Kidney (tissue), 14 donors: ENCODE measurements around the gene GFOD1. TPM values are rescaled to one million over a fixed set of nuclear protein-coding genes. Genes with fewer than 3 reads are reported as not detected.

Source experiments
- DNase-seq, 5 donors: peaks; one replicate each; pipeline ENCODE4 v3.0.0-alpha.2; 2013 to 2020
- FAIRE-seq: peaks from 2 replicates; lab custom pipeline; 2012; peaks lifted over from hg19 to GRCh38; lab: Jason Lieb, UNC
- H3K27ac ChIP-seq, 2 donors: one replicate each; pipeline ENCODE4 v1.7.0; 2013; ENCODE audit warnings: low read depth in 2 of 2, low read length in 2 of 2, inconsistent platforms in 1 of 2
- H3K27me3 ChIP-seq: one replicate; pipeline ENCODE4 v1.7.1; 2013; ENCODE audit warnings: low read length, inconsistent platforms; ENCODE audit not compliant: control insufficient read depth, insufficient read depth
- H3K36me3 ChIP-seq, 3 donors: one replicate each; pipeline versions ENCODE4 v1.7.0 to v1.7.1; 2013; ENCODE audit warnings: low read length in 3 of 3, control low read depth in 1 of 3, inconsistent platforms in 1 of 3; ENCODE audit not compliant: insufficient read depth in 3 of 3, control insufficient read depth in 2 of 3
- H3K4me1 ChIP-seq, 3 donors: one replicate each; pipeline versions ENCODE4 v1.7.0 to v1.7.1; 2013; ENCODE audit warnings: low read length in 3 of 3, inconsistent platforms in 1 of 3, low read depth in 1 of 3; ENCODE audit not compliant: control insufficient read depth in 2 of 3, insufficient read depth in 2 of 3
- H3K4me3 ChIP-seq, 3 donors: one replicate each; pipeline versions ENCODE4 v1.7.0 to v1.8.1; 2013; ENCODE audit warnings: low read length in 3 of 3, control low read depth in 1 of 3, inconsistent platforms in 1 of 3
- H3K9ac ChIP-seq, 3 donors: one replicate each; pipeline versions ENCODE4 v1.7.0 to v1.7.1; 2013; ENCODE audit warnings: low read length in 3 of 3, control low read depth in 1 of 3, inconsistent platforms in 1 of 3
- H3K9me3 ChIP-seq, 3 donors: one replicate each; pipeline versions ENCODE4 v1.7.0 to v1.7.1; 2013; ENCODE audit warnings: low read length in 3 of 3, control low read depth in 1 of 3, inconsistent platforms in 1 of 3; ENCODE audit not compliant: control insufficient read depth in 2 of 3, insufficient read depth in 1 of 3
- intact Hi-C: fragments of 100-400 bp; cut with DNase I; formaldehyde crosslinking; loops from one replicate; pipeline ENCODE4 v1.11.1; 2022
- polyA plus RNA-seq: library from polyadenylated mRNA; stranded (reverse); fragments of 350-450 nt; fragmentation: Illumina TruSeq; extraction: RNeasy Lipid Tissue Mini Kit (QIAGEN cat#74804); gene quantifications from one replicate; pipeline ENCODE4 v1.2.3, GENCODE V29; 2014; ENCODE audit warnings: low read depth, low replicate concordance; ENCODE audit not compliant: insufficient read depth
- total RNA-seq: library from RNA; stranded (reverse); fragmentation: NEBNext Ultra II Directional; extraction: Animal tissue kit (Norgen Biotek cat#: 25700); gene quantifications from one replicate; pipeline ENCODE4 v1.2.1, GENCODE V29; 2021
- TF ChIP-seq, protein P1 (sequence below): IDR thresholded peaks from 3 replicates; pipeline ENCODE4 v1.5.1; 2012; ENCODE audit warnings: mild to moderate bottlenecking, moderate library complexity, borderline replicate concordance; ENCODE audit not compliant: insufficient read depth; ENCODE audit errors: extremely low read depth
- donor health status: control.
- donor health status: control.
- donor health status: control.
- donor health status: control.
- donor health status: control.
- donor health status: DM: yes; HTN: yes; CAD: no.
- donor health status: Normal renal cell carcinoma (clear cell type).

GFOD1 gene
- total and polyA plus RNA-seq, 2 donors from 2014 or later, result 2.1 to 14.6 TPM

DNA sequence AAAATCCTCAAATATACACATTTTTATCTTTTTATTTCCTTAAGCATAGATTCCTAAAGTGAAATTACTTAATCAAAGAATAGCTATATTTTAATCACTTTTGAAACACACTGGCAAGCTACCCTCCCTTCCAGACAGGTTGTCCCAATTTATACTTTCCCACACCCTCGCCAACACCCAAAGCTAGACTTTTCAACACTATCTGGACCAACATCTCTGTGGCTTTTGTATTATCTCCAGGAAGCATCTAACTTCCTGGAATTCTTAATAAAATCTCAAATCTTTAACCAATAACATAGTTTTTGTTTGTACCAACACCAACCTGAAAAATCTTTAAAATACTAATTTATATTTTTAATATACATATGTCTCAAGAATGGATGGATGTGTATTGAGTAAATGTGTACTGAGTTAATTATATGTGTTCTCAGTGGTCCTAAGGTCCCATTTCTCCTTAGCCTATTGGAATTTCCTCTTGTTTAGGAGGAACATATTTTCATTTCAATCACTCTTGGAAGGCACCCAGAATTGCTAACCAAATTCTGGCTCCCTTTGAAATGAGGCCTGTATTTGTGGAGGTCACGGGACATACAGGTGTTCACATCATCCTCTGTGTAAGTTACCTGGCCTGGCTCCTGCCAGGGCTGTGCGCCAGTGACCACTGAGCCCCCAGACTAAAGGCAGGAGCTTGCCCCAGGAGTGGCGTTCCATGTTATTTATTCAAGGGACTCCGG, 17.4 kb upstream of the GFOD1 start:
- Histone ChIP-seq H3K27ac (no peak overlapping the region), H3K4me1 (no peaks in the 10 kb centered on the region), H3K9ac (no peak overlapping the region), H3K27me3 (no peaks in the 10 kb centered on the region), H3K36me3 (no peaks in the 10 kb centered on the region), H3K9me3 (no peaks in the 10 kb centered on the region), H3K4me3 (no peak overlapping the region)
- intact Hi-C loops, result no loop called here
- no peak for FAIRE-seq
- TF ChIP-seq, protein P1, sequence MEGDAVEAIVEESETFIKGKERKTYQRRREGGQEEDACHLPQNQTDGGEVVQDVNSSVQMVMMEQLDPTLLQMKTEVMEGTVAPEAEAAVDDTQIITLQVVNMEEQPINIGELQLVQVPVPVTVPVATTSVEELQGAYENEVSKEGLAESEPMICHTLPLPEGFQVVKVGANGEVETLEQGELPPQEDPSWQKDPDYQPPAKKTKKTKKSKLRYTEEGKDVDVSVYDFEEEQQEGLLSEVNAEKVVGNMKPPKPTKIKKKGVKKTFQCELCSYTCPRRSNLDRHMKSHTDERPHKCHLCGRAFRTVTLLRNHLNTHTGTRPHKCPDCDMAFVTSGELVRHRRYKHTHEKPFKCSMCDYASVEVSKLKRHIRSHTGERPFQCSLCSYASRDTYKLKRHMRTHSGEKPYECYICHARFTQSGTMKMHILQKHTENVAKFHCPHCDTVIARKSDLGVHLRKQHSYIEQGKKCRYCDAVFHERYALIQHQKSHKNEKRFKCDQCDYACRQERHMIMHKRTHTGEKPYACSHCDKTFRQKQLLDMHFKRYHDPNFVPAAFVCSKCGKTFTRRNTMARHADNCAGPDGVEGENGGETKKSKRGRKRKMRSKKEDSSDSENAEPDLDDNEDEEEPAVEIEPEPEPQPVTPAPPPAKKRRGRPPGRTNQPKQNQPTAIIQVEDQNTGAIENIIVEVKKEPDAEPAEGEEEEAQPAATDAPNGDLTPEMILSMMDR, result no peak
- no peak for DNase-seq

DNA sequence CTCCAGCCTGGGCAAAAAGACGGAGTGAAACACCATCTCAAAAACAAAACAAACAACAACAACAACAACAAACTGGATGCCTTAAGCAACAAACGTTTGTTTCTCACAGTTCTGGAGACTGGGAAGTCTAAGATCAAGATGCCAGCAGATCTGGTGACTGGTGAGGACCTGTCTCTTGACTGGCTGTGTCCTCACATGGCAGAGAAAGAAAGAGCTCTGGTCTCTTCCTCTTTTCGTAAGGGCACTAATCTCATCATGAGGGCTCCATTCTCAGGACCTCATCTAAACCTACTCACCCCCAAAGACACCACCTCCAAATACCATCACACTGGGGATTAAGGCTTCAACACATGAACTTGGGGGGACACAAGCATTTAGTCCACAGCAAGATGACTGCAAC, 13.5 kb upstream of the GFOD1 start:
- no peak overlapping the region for H3K9ac ChIP-seq
- H3K4me1 ChIP-seq, result no peaks in the 10 kb centered on the region
- no peaks in the 10 kb centered on the region for H3K9me3 ChIP-seq
- no peaks in the 10 kb centered on the region for H3K36me3 ChIP-seq
- TF ChIP-seq, protein P1, result no peak
- H3K27me3 ChIP-seq, result no peaks in the 10 kb centered on the region
- intact Hi-C loops, result no loop called here
- H3K4me3 ChIP-seq, result no peak overlapping the region
- DNase-seq, result no peak
- FAIRE-seq, result no peak
- no peak overlapping the region for H3K27ac ChIP-seq

DNA sequence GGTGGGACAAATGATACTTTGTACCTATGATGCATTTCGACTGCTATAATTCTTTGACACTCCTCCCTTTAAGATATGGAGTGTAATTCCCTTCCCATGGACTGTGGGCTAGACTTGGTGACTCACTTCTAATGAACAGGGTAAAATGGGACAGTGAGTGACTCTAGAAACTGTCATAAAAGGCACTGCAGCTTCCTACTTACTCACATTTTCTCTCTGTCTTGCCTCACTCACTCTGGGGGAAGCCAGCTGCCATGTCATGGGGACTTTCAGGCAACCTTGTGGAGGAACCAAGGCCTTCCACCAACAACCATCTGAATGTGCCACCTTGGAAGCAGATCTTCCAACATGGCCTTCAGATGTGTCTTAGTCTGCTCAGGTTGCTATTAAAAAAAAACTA, 12.9 kb upstream of the GFOD1 start:
- Histone ChIP-seq H3K4me1 (no peaks in the 10 kb centered on the region), H3K27me3 (no peaks in the 10 kb centered on the region), H3K9me3 (no peaks in the 10 kb centered on the region), H3K9ac (no peak overlapping the region), H3K36me3 (no peaks in the 10 kb centered on the region), H3K4me3 (no peak overlapping the region), H3K27ac (no peak overlapping the region)
- DNase-seq (no peak), FAIRE-seq (no peak)
- TF ChIP-seq, protein P1, result no peak
- intact Hi-C loops, result no loop called here
